IMR-90 (cell line): Measurements from ENCODE around the gene IZUMO2. TPM values are rescaled to one million over a fixed set of nuclear protein-coding genes. Genes with fewer than 3 reads are reported as not detected.

Experiments used
- ATAC-seq: fragments of 200-7000 bp; cut with Tn5 transposase; 2 replicates; pipeline ENCODE4 v1.9.1; 2020; ENCODE audit warnings: low read depth, mild to moderate bottlenecking, moderate library complexity
- BruUV-seq: library from RNA; stranded (reverse); fragments of 400-500 nt; replicated peaks from 2 replicates; lab custom pipeline; 2021; lab: Mats Ljungman, UMichigan
- CTCF ChIA-PET: fragments of 300-600 bp; formaldehyde crosslinking; extraction: SDS; loops from one replicate; lab custom pipeline; 2021; ENCODE audit warnings: antibody characterized with exemption; lab: Yijun Ruan, JAX
- POLR2A ChIA-PET: fragments of 300-600 bp; sonication (Branson Sonifier 250); formaldehyde crosslinking; loops from one replicate; lab custom pipeline; 2022; ENCODE audit warnings: antibody characterized with exemption; ENCODE audit not compliant: unreplicated experiment; lab: Charles Lee
- DNase-seq: peaks from one replicate; pipeline ENCODE4 v3.0.0; 2013
- H2AFZ ChIP-seq: replicated peaks from 2 replicates; pipeline ENCODE3; 2013; ENCODE audit warnings: low read length, mild to moderate bottlenecking; ENCODE audit not compliant: poor library complexity
- H2AK5ac ChIP-seq: 2 replicates; pipeline ENCODE4 v1.6.1; 2013; ENCODE audit warnings: low read depth, low read length, inconsistent platforms
- H2AK9ac ChIP-seq: replicated peaks from 2 replicates; pipeline ENCODE3; 2013; ENCODE audit warnings: mild to moderate bottlenecking, low read depth, low read length, moderate library complexity; ENCODE audit not compliant: poor library complexity
- H2BK120ac ChIP-seq: 2 replicates; pipeline ENCODE4 v1.6.1; 2013; ENCODE audit warnings: low read depth, low read length, inconsistent platforms
- H2BK15ac ChIP-seq: 3 replicates; pipeline ENCODE4 v1.6.1; 2013; ENCODE audit warnings: low read depth, low read length, inconsistent platforms
- H2BK20ac ChIP-seq: 2 replicates; pipeline ENCODE4 v1.6.1; 2013; ENCODE audit warnings: low read depth, mild to moderate bottlenecking, inconsistent platforms, low read length, moderate library complexity
- H2BK5ac ChIP-seq: 2 replicates; pipeline ENCODE4 v1.6.1; 2013; ENCODE audit warnings: mild to moderate bottlenecking, low read depth, low read length, inconsistent platforms; ENCODE audit not compliant: poor library complexity, severe bottlenecking
- H3K14ac ChIP-seq: replicated peaks from 2 replicates; pipeline ENCODE4 v1.6.1; 2013; ENCODE audit warnings: low read depth, low read length, inconsistent platforms
- H3K18ac ChIP-seq: 2 replicates; pipeline ENCODE4 v1.6.1; 2013; ENCODE audit warnings: low read depth, low read length, control low read depth
- H3K23ac ChIP-seq: 2 replicates; pipeline ENCODE4 v1.6.1; 2013; ENCODE audit warnings: low read depth, low read length, inconsistent platforms
- H3K27ac ChIP-seq: 2 replicates; pipeline ENCODE4 v1.5.1; 2013; ENCODE audit warnings: mild to moderate bottlenecking, control low read depth, low read length; ENCODE audit not compliant: insufficient read depth
- H3K27me3 ChIP-seq: 2 replicates; pipeline ENCODE4 v1.6.1; 2013; ENCODE audit warnings: low read length; ENCODE audit not compliant: control insufficient read depth, insufficient read depth
- H3K36me3 ChIP-seq: 2 replicates; pipeline ENCODE4 v1.6.1; 2013; ENCODE audit warnings: low read length, mixed read lengths; ENCODE audit not compliant: control insufficient read depth, insufficient read depth
- H3K4ac ChIP-seq: 2 replicates; pipeline ENCODE4 v1.6.1; 2013; ENCODE audit warnings: low read depth, low read length, inconsistent platforms
- H3K4me1 ChIP-seq: 2 replicates; pipeline ENCODE4 v1.6.1; 2013; ENCODE audit warnings: low read length, mixed read lengths; ENCODE audit not compliant: control insufficient read depth, insufficient read depth
- H3K4me2 ChIP-seq: 2 replicates; pipeline ENCODE4 v1.6.1; 2013; ENCODE audit warnings: low read depth, mild to moderate bottlenecking, control low read depth, low read length, moderate library complexity
- H3K4me3 ChIP-seq: 2 replicates; pipeline ENCODE4 v1.5.1; 2013; ENCODE audit warnings: low read depth, mild to moderate bottlenecking, control low read depth, low read length, moderate library complexity; ENCODE audit not compliant: insufficient read depth
- H3K56ac ChIP-seq: 2 replicates; pipeline ENCODE4 v1.6.1; 2013; ENCODE audit warnings: low read length, inconsistent platforms; ENCODE audit not compliant: insufficient read depth; ENCODE audit errors: extremely low read depth
- H3K79me1 ChIP-seq, 2 experiments: 2 replicates each; pipeline ENCODE4 v1.6.1; 2013; ENCODE audit warnings: low read length in 2 of 2, inconsistent platforms in 1 of 2, low read depth in 1 of 2
- H3K9ac ChIP-seq: 2 replicates; pipeline ENCODE4 v1.6.1; 2013; ENCODE audit warnings: low read depth, low read length, control low read depth
- H3K9me1 ChIP-seq: 2 replicates; pipeline ENCODE4 v1.6.1; 2013; ENCODE audit warnings: low read length, inconsistent platforms; ENCODE audit not compliant: insufficient read depth
- H3K9me3 ChIP-seq: 2 replicates; pipeline ENCODE4 v1.6.1; 2013; ENCODE audit warnings: low read length; ENCODE audit not compliant: control insufficient read depth, insufficient read depth
- H4K20me1 ChIP-seq: 2 replicates; pipeline ENCODE4 v1.6.1; 2013; ENCODE audit warnings: low read length, inconsistent platforms; ENCODE audit not compliant: insufficient read depth
- H4K5ac ChIP-seq: 2 replicates; pipeline ENCODE4 v1.6.1; 2013; ENCODE audit warnings: mild to moderate bottlenecking, low read depth, low read length, control low read depth
- H4K8ac ChIP-seq, 2 experiments: 2 replicates each; pipeline ENCODE4 v1.6.1; 2013; ENCODE audit warnings: low read depth in 2 of 2, low read length in 2 of 2, control low read depth in 1 of 2, inconsistent platforms in 1 of 2
- H4K91ac ChIP-seq: 2 replicates; pipeline ENCODE4 v1.6.1; 2013; ENCODE audit warnings: low read depth, low read length, inconsistent platforms; ENCODE audit not compliant: insufficient read depth
- CEBPB ChIP-seq: IDR thresholded peaks from 2 replicates; pipeline ENCODE4 v1.6.1; 2012; ENCODE audit warnings: low read depth, low read length, improper control_type of control experiment
- CHD1 ChIP-seq: IDR thresholded peaks from 2 replicates; pipeline ENCODE4 v1.6.1; 2012; ENCODE audit warnings: low read depth, low read length, improper control_type of control experiment
- MAFK ChIP-seq: IDR thresholded peaks from 2 replicates; pipeline ENCODE4 v1.6.1; 2012; ENCODE audit warnings: low read depth, low read length, improper control_type of control experiment
- MAZ ChIP-seq: IDR thresholded peaks from 2 replicates; pipeline ENCODE4 v1.6.1; 2012; ENCODE audit warnings: low read depth, mild to moderate bottlenecking, low read length, improper control_type of control experiment, moderate library complexity, borderline replicate concordance
- MXI1 ChIP-seq: IDR thresholded peaks from 2 replicates; pipeline ENCODE4 v1.6.1; 2012; ENCODE audit warnings: low read depth, mild to moderate bottlenecking, low read length, moderate library complexity, borderline replicate concordance
- NFE2L2 ChIP-seq: fragments of 150-350 bp; IDR thresholded peaks from 2 replicates; pipeline ENCODE4 v1.6.1; 2016; ENCODE audit warnings: low read depth, mild to moderate bottlenecking, low read length
- POLR2A ChIP-seq: IDR thresholded peaks from 2 replicates; pipeline ENCODE4 v1.6.1; 2012; ENCODE audit warnings: mild to moderate bottlenecking, low read depth, low read length
- RAD21 ChIP-seq: IDR thresholded peaks from 2 replicates; pipeline ENCODE4 v1.6.1; 2012; ENCODE audit warnings: low read length, improper control_type of control experiment
- RCOR1 ChIP-seq: IDR thresholded peaks from 2 replicates; pipeline ENCODE4 v1.6.1; 2012; ENCODE audit warnings: mild to moderate bottlenecking, low read length, improper control_type of control experiment; ENCODE audit not compliant: insufficient replicate concordance
- SMC3 ChIP-seq: fragments of 150-350 bp; IDR thresholded peaks from 2 replicates; pipeline ENCODE4 v1.6.1; 2016; ENCODE audit warnings: low read depth, mild to moderate bottlenecking, antibody characterized with exemption, low read length, moderate library complexity
- WGBS, 2 experiments: methylation state at CpG; one replicate each; pipeline versions ENCODE4 v1.1.5 to v1.1.7; 2013; ENCODE audit warnings: missing lambda C conversion rate in 2 of 2; ENCODE audit not compliant: insufficient read length in 1 of 2; ENCODE audit errors: extremely low coverage in 2 of 2; 5-methylcytosine and 5-hydroxymethylcytosine counted together
- dilution Hi-C: fragments of 300-500 bp; cut with HindIII; formaldehyde crosslinking; loops from one replicate; pipeline ENCODE4 v1.14.3; 2018; ENCODE audit warnings: low sequenced_read_pairs; ENCODE audit not compliant: unreplicated experiment
- in situ Hi-C: fragments of 300-500 bp; cut with MboI; formaldehyde crosslinking; loops from 3 replicates; pipeline ENCODE4 v1.14.3; 2019; ENCODE audit warnings: low sequenced_read_pairs, inconsistent platforms, mixed read lengths
- intact Hi-C: fragments of 100-400 bp; cut with micrococcal nuclease; formaldehyde crosslinking; loops from 2 replicates; pipeline ENCODE4 v1.10.0; 2022
- polyA plus RNA-seq, 3 experiments: library from polyadenylated mRNA; depleted of rRNA; stranded (reverse); fragments of >200 nt; gene quantifications; 2 replicates each; pipeline ENCODE4 v1.2.3, GENCODE V29; 2012; ENCODE audit warnings: low replicate concordance in 1 of 3
- total RNA-seq: library from RNA; depleted of rRNA; stranded (reverse); fragments of >200 nt; gene quantifications from 2 replicates; pipeline ENCODE4 v1.2.3, GENCODE V29; 2012
- TF ChIP-seq, protein P1 (sequence below): fragments of 150-350 bp; IDR thresholded peaks from 2 replicates; pipeline ENCODE4 v1.6.1; 2016; ENCODE audit warnings: low read depth, mild to moderate bottlenecking, low read length, moderate library complexity, borderline replicate concordance
- TF ChIP-seq, protein P2 (sequence below): conservative IDR thresholded peaks from 2 replicates; pipeline ENCODE4 v1.5.1; 2012; ENCODE audit warnings: mild to moderate bottlenecking, low read depth, low read length, improper control_type of control experiment

IZUMO2 gene
- total and polyA plus RNA-seq, 2 of the 4 experiments (the other 2 are of a cell fraction) = not detected

DNA sequence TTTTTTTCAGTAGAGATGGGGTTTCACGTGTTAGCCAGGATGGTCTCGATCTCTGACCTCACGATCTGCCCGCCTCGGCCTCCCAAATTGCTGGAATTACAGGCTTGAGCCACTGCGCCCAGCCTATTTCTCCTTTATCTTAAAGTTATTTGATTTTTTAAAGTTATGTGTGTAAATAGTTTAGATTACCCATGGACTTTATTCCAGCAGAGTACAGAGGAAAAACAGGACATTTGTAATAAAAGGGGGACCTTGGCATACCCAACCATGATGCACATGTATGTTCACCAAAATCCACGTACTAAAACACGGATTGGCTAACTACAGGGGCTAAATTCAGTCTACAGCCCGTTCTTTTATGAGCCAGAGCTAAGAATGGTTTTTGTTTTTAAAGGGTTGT lies 13.7 kb upstream of the IZUMO2 start:
- no peak overlapping the region for H3K18ac ChIP-seq
- DNase-seq (no peak), ATAC-seq (no peak)
- H3K4me1 ChIP-seq = no peaks in the 10 kb centered on the region
- TF ChIP-seq, protein P1, sequence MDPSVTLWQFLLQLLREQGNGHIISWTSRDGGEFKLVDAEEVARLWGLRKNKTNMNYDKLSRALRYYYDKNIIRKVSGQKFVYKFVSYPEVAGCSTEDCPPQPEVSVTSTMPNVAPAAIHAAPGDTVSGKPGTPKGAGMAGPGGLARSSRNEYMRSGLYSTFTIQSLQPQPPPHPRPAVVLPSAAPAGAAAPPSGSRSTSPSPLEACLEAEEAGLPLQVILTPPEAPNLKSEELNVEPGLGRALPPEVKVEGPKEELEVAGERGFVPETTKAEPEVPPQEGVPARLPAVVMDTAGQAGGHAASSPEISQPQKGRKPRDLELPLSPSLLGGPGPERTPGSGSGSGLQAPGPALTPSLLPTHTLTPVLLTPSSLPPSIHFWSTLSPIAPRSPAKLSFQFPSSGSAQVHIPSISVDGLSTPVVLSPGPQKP = no peak
- TF ChIP-seq MAFK = no peak
- no peak for TF ChIP-seq NFE2L2
- no peak for TF ChIP-seq MAZ
- TF ChIP-seq RAD21 = no peak
- no peak for TF ChIP-seq CEBPB
- TF ChIP-seq SMC3 = no peak
- no peak for TF ChIP-seq RCOR1
- TF ChIP-seq CHD1 = no peak
- TF ChIP-seq MXI1 = no peak
- TF ChIP-seq POLR2A = no peak
- TF ChIP-seq, protein P2, sequence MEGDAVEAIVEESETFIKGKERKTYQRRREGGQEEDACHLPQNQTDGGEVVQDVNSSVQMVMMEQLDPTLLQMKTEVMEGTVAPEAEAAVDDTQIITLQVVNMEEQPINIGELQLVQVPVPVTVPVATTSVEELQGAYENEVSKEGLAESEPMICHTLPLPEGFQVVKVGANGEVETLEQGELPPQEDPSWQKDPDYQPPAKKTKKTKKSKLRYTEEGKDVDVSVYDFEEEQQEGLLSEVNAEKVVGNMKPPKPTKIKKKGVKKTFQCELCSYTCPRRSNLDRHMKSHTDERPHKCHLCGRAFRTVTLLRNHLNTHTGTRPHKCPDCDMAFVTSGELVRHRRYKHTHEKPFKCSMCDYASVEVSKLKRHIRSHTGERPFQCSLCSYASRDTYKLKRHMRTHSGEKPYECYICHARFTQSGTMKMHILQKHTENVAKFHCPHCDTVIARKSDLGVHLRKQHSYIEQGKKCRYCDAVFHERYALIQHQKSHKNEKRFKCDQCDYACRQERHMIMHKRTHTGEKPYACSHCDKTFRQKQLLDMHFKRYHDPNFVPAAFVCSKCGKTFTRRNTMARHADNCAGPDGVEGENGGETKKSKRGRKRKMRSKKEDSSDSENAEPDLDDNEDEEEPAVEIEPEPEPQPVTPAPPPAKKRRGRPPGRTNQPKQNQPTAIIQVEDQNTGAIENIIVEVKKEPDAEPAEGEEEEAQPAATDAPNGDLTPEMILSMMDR = no peak
- no peaks in the 10 kb centered on the region for H4K20me1 ChIP-seq
- no peak overlapping the region for H2BK5ac ChIP-seq
- CTCF ChIA-PET = no interaction called here
- no peak overlapping the region for H3K4ac ChIP-seq
- H3K27me3 ChIP-seq = no peaks in the 10 kb centered on the region
- peaks cover 11% of the 10 kb centered on the region for H3K9me3 ChIP-seq
- no CpG with 5 or more reads among the region's 9 CpGs for WGBS, 2 experiments
- H2AK9ac ChIP-seq = no peak overlapping the region
- H3K36me3 ChIP-seq = no peaks in the 10 kb centered on the region
- POLR2A ChIA-PET = no interaction called here
- H2BK15ac ChIP-seq = no peak overlapping the region
- no peak overlapping the region for H3K27ac ChIP-seq
- no peak overlapping the region for H2BK120ac ChIP-seq
- no peak overlapping the region for H4K5ac ChIP-seq
- dilution Hi-C loops = no loop called here
- no peak overlapping the region for H2AK5ac ChIP-seq
- H3K14ac ChIP-seq = no peak overlapping the region
- no peak overlapping the region for H2AFZ ChIP-seq
- BruUV-seq = no TSS peak
- H3K4me2 ChIP-seq = no peak overlapping the region
- H3K4me3 ChIP-seq = no peak overlapping the region
- no peaks in the 10 kb centered on the region for H3K79me1 ChIP-seq
- H3K56ac ChIP-seq = no peak overlapping the region
- in situ Hi-C loops = no loop called here
- H2BK20ac ChIP-seq = no peak overlapping the region
- H4K91ac ChIP-seq = no peak overlapping the region
- H4K8ac ChIP-seq = no peak overlapping the region
- no peak overlapping the region for H3K9ac ChIP-seq
- no peak overlapping the region for H3K23ac ChIP-seq
- intact Hi-C loops = no loop called here
- H3K9me1 ChIP-seq = no peaks in the 10 kb centered on the region
